Stimulated activated CD8-positive, alpha-beta memory T cell treated with anti-CD3 and anti-CD28 coated beads, Interleukin-7, amount 100 ng/mL, for 48 hours (primary cell): ENCODE data around the gene GEMIN2.
"Not testable (repeated sequence)": the region's sequence is repeated elsewhere in the genome, so short reads cannot be mapped to it uniquely, and the experiment has no call there.

Experiments used
- DNase-seq, 2 donors: peaks; one replicate each; pipeline ENCODE4 v3.0.0-alpha.2; 2020; ENCODE audit warnings: low read depth in 1 of 2; ENCODE audit errors: extremely low read depth in 1 of 2

The GEMIN2 gene

DNA sequence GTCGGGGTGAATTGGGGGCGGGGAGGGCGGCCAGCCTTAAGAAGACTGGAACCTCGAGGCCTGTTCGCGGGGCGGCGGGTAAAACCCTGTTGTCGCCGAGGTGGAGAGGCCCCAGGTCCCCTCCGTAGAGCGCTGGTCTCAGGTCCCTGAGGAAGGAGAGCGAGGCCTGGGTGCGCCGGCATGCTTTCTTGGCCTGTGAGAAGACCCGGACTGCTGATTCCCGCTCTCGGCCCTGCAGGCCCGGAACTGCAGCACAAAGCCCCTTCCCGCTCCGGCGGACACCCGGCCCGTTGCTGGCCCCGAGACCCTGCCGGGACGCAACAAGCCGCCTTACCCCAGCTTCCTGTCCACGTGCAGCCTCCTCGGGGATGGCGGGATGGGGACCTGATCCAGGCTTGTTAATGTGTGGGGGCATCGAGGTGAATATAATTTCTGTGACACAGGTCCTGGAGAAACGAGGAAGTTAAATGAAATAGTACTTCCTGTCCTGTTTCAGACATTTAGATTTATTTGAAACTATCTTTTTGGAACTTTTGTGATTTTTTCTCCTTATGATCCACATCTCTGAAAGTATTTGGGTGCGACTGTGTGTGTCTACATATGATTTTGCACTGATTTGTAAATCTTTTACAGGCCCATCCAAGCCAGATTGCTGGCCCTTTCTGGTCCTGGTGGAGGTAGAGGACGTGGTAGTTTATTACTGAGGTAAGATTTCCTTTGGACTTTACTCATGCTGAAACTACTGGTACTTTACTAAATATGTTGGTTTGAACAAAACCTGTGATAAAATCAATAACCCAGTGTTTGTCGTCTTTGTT lies 61.5 kb downstream of the GEMIN2 start:
- peak in 1 of 2 donors; percentile 11 for DNase-seq

- no peak for DNase-seq
Measured at GRCh38 chr14:39176263-39177167, 62.4 kb downstream of the GEMIN2 start.

- no peak for DNase-seq
Measured at GRCh38 chr14:39177168-39177545, 63.0 kb downstream of the GEMIN2 start.

- no peak for DNase-seq
Measured at GRCh38 chr14:39179042-39179441, 64.9 kb downstream of the GEMIN2 start.

DNA sequence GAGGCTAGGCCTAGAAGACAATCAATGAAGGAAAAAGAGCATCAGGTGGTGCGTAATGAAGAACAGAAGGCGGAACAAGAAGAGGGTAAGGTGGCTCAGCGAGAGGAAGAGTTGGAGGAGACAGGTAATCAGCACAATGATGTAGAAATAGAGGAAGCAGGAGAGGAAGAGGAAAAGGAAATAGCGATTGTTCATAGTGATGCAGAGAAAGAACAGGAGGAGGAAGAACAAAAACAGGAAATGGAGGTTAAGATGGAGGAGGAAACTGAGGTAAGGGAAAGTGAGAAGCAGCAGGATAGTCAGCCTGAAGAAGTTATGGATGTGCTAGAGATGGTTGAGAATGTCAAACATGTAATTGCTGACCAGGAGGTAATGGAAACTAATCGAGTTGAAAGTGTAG lies 66.4 kb downstream of the GEMIN2 start:
- DNase-seq, result no peak

DNA sequence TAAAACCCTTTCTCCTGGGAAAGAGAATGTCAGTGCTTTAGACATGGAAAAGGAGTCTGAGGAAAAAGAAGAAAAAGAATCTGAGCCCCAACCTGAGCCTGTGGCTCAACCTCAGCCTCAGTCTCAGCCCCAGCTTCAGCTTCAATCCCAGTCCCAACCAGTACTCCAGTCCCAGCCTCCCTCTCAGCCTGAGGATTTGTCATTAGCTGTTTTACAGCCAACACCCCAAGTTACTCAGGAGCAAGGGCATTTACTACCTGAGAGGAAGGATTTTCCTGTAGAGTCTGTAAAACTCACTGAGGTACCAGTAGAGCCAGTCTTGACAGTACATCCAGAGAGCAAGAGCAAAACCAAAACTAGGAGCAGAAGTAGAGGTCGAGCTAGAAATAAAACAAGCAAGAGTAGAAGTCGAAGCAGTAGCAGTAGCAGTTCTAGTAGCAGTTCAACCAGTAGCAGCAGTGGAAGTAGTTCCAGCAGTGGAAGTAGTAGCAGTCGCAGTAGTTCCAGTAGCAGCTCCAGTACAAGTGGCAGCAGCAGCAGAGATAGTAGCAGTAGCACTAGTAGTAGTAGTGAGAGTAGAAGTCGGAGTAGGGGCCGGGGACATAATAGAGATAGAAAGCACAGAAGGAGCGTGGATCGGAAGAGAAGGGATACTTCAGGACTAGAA lies 67.0 kb downstream of the GEMIN2 start:
- no peak for DNase-seq

GRCh38 chr14:39181693-39182047 lies 67.5 kb downstream of the GEMIN2 start:
- DNase-seq, result no peak

DNA sequence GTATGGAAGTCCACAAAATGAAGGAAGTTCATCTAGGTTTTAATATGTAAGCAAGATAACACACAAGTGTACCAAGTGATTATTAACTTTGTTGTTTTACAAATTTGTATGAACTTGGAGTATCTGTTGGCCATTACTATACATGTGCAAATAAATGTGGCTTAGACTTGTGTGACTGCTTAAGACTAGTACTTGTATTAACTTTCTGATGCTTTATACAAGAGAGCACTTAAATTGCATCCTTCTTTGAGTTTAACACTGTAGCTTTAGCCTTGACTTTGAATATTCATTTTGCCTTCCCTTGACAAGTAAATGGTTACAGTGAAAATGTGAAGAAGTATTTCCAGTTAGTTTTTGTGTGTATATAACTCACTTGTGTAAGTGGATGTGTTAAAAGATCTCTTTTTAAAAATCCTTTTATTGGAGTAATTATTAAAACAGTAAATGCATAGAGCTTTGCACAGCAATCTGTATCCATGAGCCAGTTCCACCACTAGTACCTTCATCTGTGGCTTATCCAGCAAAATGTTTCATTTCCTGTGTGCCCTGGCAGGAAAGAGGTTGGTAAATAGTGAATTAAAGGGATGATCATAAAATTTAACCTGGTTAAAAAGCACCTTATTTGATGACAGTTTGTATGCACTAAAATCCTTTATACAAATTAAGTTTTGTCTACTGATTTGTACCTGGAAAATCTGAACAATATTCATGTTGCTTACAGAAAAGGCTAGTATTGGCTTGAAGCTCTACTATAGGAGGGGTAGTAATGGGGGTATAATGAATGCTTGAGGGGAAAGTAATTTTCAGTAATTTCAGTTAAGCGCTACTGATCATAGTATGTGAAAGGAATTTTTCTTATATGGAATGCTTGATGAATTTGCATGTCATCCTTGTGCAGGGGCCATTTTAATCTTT lies 68.9 kb downstream of the GEMIN2 start:
- DNase-seq, result no peak

DNA sequence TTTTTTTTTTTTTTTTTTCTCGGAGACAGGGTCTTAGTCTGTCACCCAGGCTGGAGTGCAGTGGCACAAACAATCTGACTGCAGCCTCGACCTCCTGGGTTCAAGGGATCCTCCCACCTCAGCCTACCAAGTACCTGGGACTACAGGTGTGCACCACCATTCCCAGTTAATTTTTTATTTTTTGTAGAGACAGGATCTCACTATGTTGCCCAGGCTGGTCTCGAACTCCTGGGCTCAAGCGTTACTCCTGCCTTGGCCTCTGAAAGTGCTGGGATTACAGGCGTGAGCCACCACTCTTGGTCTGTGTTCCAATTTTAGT lies 69.5 kb downstream of the GEMIN2 start:
- not testable (repeated sequence) for DNase-seq

- DNase-seq, result no peak
Measured at GRCh38 chr14:39184628-39185255, 70.6 kb downstream of the GEMIN2 start.

DNA sequence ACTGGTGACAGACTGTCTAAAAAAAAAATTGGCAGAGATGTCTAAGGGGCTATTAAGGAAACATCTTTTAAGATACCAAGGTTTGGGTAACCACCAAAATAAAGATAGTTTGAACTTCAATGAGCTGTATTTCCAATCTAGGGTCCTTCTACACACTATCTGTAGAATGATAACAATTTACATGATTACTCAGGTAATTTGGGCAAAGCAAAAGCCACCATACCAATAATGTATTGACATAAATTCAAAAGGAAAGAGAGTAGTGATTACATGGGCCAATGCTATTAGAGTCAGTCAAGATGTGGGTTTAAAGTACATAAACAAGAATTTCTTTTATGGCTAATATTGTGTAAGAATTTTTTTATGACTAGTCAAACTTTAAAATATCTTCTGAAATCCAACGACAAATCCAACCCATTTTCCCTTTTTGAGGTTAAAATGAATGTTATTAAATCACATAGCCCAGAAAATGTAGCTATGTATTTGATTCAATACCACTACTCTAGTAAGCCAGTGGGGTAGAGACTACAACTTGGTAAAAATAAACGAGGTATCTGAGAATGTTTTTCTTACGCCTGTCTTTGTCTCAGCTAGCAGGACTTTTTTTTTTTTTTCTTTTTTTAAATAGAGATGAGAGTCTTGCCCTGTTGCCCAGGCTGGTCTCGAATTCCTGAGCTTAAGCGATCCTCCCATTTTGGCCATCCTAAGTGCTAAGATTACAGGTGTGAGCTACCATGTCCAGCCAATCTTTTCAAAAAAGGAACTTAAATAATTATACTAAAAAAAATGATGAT lies 71.3 kb downstream of the GEMIN2 start:
- DNase-seq, result no peak
